SK-N-SH treated with all-trans-retinoic acid at 6 μM for 48 hours (cell line): Measurements from ENCODE around the gene DOCK7.
"Not testable (repeated sequence)": the region's sequence is repeated elsewhere in the genome, so short reads cannot be mapped to it uniquely, and the experiment has no call there.

Experiments used
- ATAC-seq: fragments of 200-7000 bp; cut with Tn5 transposase; 3 replicates; pipeline ENCODE4 v1.9.1; 2020; ENCODE audit warnings: mild to moderate bottlenecking, moderate library complexity
- ARNTL ChIP-seq: fragments of 450-650 bp; formaldehyde crosslinking; IDR thresholded peaks from 2 replicates; pipeline ENCODE4 v1.5.0; 2020; ENCODE audit warnings: low read depth, mild to moderate bottlenecking, moderate library complexity, borderline replicate concordance
- BACH2 ChIP-seq: fragments of 250-450 bp; sonication (Bioruptor Pico); IDR thresholded peaks from 2 replicates; pipeline ENCODE4 v1.9.0; 2021; ENCODE audit warnings: mild to moderate bottlenecking, borderline replicate concordance
- CSDC2 ChIP-seq: fragments of 250-450 bp; sonication (Bioruptor Pico); IDR thresholded peaks from 2 replicates; pipeline ENCODE4 v1.5.0; 2020; ENCODE audit warnings: mild to moderate bottlenecking, moderate library complexity
- ESRRG ChIP-seq: fragments of 250-450 bp; sonication (Bioruptor Pico); IDR thresholded peaks from 2 replicates; pipeline ENCODE4 v1.6.1; 2021; ENCODE audit warnings: mild to moderate bottlenecking
- GLIS3 ChIP-seq: fragments of 250-450 bp; sonication (Bioruptor Pico); IDR thresholded peaks from 2 replicates; pipeline ENCODE4 v1.5.0; 2020; ENCODE audit warnings: mild to moderate bottlenecking, moderate library complexity
- ISL1 ChIP-seq: fragments of 250-450 bp; sonication (Bioruptor Pico); IDR thresholded peaks from 2 replicates; pipeline ENCODE4 v2.1.2; 2022; ENCODE audit warnings: mild to moderate bottlenecking, moderate library complexity
- OSR1 ChIP-seq: fragments of 250-450 bp; sonication (Bioruptor Pico); IDR thresholded peaks from 2 replicates; pipeline ENCODE4 v1.8.0; 2022; ENCODE audit warnings: moderate library complexity, mild to moderate bottlenecking, inconsistent platforms
- PPARA ChIP-seq: fragments of 250-450 bp; sonication (Bioruptor Pico); IDR thresholded peaks from 2 replicates; pipeline ENCODE4 v1.5.0; 2020; ENCODE audit warnings: mild to moderate bottlenecking, borderline replicate concordance
- RARB ChIP-seq: fragments of 250-450 bp; sonication (Bioruptor Pico); IDR thresholded peaks from 2 replicates; pipeline ENCODE4 v1.8.0; 2021; ENCODE audit warnings: mild to moderate bottlenecking, moderate library complexity
- SNAI2 ChIP-seq: fragments of 250-450 bp; sonication (Bioruptor Pico); IDR thresholded peaks from 2 replicates; pipeline ENCODE4 v1.5.0; 2020; ENCODE audit warnings: mild to moderate bottlenecking, moderate library complexity
- TCF4 ChIP-seq: fragments of 250-450 bp; sonication (Bioruptor Pico); IDR thresholded peaks from 2 replicates; pipeline ENCODE4 v1.8.0; 2021; ENCODE audit warnings: mild to moderate bottlenecking, moderate library complexity, borderline replicate concordance
- TOX ChIP-seq: fragments of 250-450 bp; sonication (Bioruptor Pico); IDR thresholded peaks from 2 replicates; pipeline ENCODE4 v1.8.0; 2021; ENCODE audit warnings: mild to moderate bottlenecking, moderate library complexity, borderline replicate concordance
- ZC3H10 ChIP-seq: fragments of 250-450 bp; sonication (Bioruptor Pico); IDR thresholded peaks from 2 replicates; pipeline ENCODE4 v1.5.1; 2021; ENCODE audit warnings: mild to moderate bottlenecking, moderate library complexity
- ZFP3 ChIP-seq: fragments of 250-450 bp; sonication (Bioruptor Pico); IDR thresholded peaks from 2 replicates; pipeline ENCODE4 v1.5.0; 2020; ENCODE audit warnings: mild to moderate bottlenecking, moderate library complexity
- ZFP30 ChIP-seq: fragments of 450-650 bp; formaldehyde crosslinking; IDR thresholded peaks from 2 replicates; pipeline ENCODE4 v1.5.0; 2022; ENCODE audit warnings: mild to moderate bottlenecking, moderate library complexity
- ZNF565 ChIP-seq: fragments of 450-650 bp; formaldehyde crosslinking; conservative IDR thresholded peaks from 2 replicates; pipeline ENCODE4 v1.5.0; 2020; ENCODE audit warnings: low read depth, mild to moderate bottlenecking, moderate library complexity
- ZNF70 ChIP-seq: fragments of 450-650 bp; formaldehyde crosslinking; IDR thresholded peaks from 2 replicates; pipeline ENCODE4 v1.5.0; 2020; ENCODE audit warnings: mild to moderate bottlenecking, moderate library complexity
- ZNF8 ChIP-seq: fragments of 450-650 bp; formaldehyde crosslinking; IDR thresholded peaks from 2 replicates; pipeline ENCODE4 v1.5.0; 2020; ENCODE audit warnings: mild to moderate bottlenecking, moderate library complexity
- TF ChIP-seq, protein P1 (sequence below): fragments of 250-450 bp; sonication (Bioruptor Pico); IDR thresholded peaks from 2 replicates; pipeline ENCODE4 v1.5.1; 2021; ENCODE audit warnings: mild to moderate bottlenecking, moderate library complexity
- TF ChIP-seq, protein P2 (sequence below): fragments of 250-450 bp; sonication (Bioruptor Pico); IDR thresholded peaks from 2 replicates; pipeline ENCODE4 v1.8.0; 2020; ENCODE audit warnings: mild to moderate bottlenecking, moderate library complexity, borderline replicate concordance
- TF ChIP-seq, protein P3 (sequence below): fragments of 250-450 bp; sonication (Bioruptor Pico); IDR thresholded peaks from 2 replicates; pipeline ENCODE4 v1.8.0; 2021; ENCODE audit warnings: low read depth, mild to moderate bottlenecking, moderate library complexity, borderline replicate concordance
- TF ChIP-seq, protein P4 (sequence below): fragments of 250-450 bp; sonication (Bioruptor Pico); IDR thresholded peaks from 2 replicates; pipeline ENCODE4 v1.5.1; 2020; ENCODE audit warnings: low read depth, mild to moderate bottlenecking, moderate library complexity

DOCK7 gene

DNA sequence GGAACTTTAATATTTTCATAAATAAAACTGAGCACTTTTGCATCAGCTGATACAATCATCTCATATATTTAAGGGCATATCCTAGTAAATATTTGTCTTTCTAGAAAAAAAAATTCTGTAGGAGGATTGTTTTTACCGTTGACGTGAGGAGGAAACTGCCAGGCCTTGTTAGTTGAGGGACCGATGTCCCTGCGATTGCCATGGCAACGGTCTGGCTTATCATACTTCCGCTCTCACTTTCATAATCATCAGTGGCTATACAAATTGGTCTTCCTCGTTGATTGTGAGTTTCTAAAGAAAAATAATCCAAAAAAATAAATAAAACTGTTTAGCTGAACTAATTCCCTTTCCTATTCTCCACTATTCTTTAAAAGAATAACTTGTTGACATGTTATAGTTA lies 160.2 kb downstream of the DOCK7 start:
- TF ChIP-seq ZNF8 (CRISPR knock-in tag) (no peak), ZNF70 (no peak), OSR1 (CRISPR knock-in tag) (no peak), ZNF565 (CRISPR knock-in tag) (no peak), ZFP3 (CRISPR knock-in tag) (no peak), BACH2 (CRISPR knock-in tag) (no peak), ARNTL (no peak), SNAI2 (CRISPR knock-in tag) (no peak)
- TF ChIP-seq, protein P1, sequence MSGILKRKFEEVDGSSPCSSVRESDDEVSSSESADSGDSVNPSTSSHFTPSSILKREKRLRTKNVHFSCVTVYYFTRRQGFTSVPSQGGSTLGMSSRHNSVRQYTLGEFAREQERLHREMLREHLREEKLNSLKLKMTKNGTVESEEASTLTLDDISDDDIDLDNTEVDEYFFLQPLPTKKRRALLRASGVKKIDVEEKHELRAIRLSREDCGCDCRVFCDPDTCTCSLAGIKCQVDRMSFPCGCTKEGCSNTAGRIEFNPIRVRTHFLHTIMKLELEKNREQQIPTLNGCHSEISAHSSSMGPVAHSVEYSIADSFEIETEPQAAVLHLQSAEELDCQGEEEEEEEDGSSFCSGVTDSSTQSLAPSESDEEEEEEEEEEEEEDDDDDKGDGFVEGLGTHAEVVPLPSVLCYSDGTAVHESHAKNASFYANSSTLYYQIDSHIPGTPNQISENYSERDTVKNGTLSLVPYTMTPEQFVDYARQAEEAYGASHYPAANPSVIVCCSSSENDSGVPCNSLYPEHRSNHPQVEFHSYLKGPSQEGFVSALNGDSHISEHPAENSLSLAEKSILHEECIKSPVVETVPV (CRISPR knock-in tag) = no peak
- ATAC-seq = no peak

DNA sequence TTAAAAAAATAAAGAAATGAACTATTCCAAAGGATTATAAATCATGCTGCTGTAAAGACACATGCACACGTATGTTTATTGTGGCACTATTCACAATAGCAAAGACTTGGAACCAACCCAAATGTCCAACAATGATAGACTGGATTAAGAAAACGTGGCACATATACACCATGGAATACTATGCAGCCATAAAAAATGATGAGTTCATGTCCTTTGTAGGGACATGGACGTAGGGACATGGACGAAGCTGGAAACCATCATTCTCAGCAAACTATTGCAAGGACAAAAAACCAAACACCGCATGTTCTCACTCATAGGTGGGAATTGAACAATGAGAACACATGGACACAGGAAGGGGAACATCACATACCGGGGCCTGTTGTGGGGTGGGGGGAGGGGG lies 160.8 kb downstream of the DOCK7 start:
- not testable (repeated sequence) for ATAC-seq

DNA sequence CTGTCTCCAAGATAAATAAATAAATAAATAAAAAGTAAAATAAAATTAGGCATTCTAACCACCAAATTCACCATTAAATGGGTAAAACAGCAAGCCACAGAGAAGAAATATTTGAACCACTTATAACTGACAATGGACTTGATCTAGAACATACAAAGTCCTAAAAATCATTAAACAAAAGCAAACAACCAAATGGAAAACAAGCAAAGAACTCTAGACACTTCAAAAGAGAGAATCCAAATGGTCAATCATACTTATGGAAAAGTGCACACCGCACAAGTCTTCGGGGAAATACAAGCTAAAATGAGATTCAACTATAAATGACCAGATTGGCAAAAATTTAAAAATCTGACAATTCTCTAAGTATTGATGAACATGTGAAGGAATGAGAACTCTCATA lies 164.3 kb downstream of the DOCK7 start:
- no peak for ATAC-seq

DNA sequence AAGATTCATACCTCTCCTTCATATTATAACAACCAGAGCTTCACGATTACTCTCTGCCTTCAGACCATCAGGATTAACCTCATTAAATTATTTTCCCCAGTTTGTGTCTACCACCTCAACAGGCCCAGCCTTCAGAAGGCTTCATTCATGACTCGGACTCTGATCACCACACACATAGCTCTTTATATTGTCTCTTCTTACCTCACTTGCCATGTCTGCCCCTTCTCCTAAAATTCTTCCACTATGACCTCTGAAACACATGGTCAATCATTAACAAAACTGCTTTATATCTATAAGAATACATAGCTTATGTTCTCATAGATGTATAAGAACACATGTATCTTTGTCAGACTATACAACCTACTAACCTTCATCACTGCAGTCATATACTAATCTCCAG lies 171.6 kb downstream of the DOCK7 start:
- no peak for ATAC-seq
- TF ChIP-seq TCF4 (CRISPR knock-in tag) = no peak
- no peak for TF ChIP-seq BACH2 (CRISPR knock-in tag)
- no peak for TF ChIP-seq ZNF8 (CRISPR knock-in tag)
- TF ChIP-seq, protein P2, sequence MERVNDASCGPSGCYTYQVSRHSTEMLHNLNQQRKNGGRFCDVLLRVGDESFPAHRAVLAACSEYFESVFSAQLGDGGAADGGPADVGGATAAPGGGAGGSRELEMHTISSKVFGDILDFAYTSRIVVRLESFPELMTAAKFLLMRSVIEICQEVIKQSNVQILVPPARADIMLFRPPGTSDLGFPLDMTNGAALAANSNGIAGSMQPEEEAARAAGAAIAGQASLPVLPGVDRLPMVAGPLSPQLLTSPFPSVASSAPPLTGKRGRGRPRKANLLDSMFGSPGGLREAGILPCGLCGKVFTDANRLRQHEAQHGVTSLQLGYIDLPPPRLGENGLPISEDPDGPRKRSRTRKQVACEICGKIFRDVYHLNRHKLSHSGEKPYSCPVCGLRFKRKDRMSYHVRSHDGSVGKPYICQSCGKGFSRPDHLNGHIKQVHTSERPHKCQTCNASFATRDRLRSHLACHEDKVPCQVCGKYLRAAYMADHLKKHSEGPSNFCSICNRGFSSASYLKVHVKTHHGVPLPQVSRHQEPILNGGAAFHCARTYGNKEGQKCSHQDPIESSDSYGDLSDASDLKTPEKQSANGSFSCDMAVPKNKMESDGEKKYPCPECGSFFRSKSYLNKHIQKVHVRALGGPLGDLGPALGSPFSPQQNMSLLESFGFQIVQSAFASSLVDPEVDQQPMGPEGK (CRISPR knock-in tag) = no peak
- TF ChIP-seq ARNTL = no peak

More for the DNA sequence above, 164.3 kb downstream of the DOCK7 start:
- TF ChIP-seq SNAI2 (CRISPR knock-in tag) = no peak
- TF ChIP-seq, protein P3, sequence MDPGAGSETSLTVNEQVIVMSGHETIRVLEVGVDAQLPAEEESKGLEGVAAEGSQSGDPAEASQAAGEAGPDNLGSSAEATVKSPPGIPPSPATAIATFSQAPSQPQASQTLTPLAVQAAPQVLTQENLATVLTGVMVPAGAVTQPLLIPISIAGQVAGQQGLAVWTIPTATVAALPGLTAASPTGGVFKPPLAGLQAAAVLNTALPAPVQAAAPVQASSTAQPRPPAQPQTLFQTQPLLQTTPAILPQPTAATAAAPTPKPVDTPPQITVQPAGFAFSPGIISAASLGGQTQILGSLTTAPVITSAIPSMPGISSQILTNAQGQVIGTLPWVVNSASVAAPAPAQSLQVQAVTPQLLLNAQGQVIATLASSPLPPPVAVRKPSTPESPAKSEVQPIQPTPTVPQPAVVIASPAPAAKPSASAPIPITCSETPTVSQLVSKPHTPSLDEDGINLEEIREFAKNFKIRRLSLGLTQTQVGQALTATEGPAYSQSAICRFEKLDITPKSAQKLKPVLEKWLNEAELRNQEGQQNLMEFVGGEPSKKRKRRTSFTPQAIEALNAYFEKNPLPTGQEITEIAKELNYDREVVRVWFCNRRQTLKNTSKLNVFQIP (CRISPR knock-in tag) = no peak
- TF ChIP-seq, protein P4, sequence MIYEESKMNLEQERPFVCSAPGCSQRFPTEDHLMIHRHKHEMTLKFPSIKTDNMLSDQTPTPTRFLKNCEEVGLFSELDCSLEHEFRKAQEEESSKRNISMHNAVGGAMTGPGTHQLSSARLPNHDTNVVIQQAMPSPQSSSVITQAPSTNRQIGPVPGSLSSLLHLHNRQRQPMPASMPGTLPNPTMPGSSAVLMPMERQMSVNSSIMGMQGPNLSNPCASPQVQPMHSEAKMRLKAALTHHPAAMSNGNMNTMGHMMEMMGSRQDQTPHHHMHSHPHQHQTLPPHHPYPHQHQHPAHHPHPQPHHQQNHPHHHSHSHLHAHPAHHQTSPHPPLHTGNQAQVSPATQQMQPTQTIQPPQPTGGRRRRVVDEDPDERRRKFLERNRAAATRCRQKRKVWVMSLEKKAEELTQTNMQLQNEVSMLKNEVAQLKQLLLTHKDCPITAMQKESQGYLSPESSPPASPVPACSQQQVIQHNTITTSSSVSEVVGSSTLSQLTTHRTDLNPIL = no peak
- TF ChIP-seq ZFP30 (CRISPR knock-in tag) = no peak
- TF ChIP-seq, protein P2 (CRISPR knock-in tag) = no peak
- no peak for TF ChIP-seq ZNF70
- TF ChIP-seq TCF4 (CRISPR knock-in tag) = no peak
- TF ChIP-seq OSR1 (CRISPR knock-in tag) = no peak
- no peak for TF ChIP-seq ARNTL
- TF ChIP-seq, all 23 proteins: peak for 0

DNA sequence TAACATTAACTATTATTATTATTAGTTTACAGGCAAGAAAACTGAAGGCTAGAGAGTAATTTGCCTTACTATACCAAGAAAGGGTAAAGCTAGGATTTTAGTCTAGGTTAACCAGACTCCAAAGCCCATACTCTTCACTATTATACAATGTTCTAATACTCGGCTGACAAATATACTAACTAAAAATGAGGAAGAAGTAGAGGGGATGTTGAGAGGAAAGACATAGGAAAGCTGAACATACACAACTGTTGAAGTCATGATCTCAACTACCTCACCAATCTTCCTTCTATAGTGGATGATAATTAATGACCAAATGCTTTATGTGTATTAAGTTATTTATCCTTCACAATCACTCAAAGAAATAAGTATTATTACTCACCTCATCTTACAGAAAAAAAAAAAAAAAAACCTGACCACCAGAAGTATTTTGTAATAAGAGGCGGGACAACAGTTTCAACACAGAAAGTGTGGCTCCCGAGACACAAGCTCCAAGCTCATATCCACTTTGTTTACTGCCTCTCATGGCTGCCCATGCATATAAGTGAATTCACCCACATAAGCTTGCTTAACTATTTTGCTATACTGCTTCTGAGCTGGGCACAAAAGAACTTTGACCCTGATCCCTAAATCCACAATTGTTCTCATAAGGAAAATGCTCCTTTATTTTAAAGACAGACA lies 173.3 kb downstream of the DOCK7 start:
- no peak for ATAC-seq
- TF ChIP-seq BACH2 (CRISPR knock-in tag) = no peak
- no peak for TF ChIP-seq ESRRG (CRISPR knock-in tag)
- no peak for TF ChIP-seq PPARA (CRISPR knock-in tag)
- TF ChIP-seq CSDC2 (CRISPR knock-in tag) = no peak
- no peak for TF ChIP-seq ZFP3 (CRISPR knock-in tag)
- TF ChIP-seq ZNF565 (CRISPR knock-in tag) = no peak
- TF ChIP-seq TOX (CRISPR knock-in tag) = no peak
- no peak for TF ChIP-seq ARNTL
- no peak for TF ChIP-seq ZNF8 (CRISPR knock-in tag)
- TF ChIP-seq, protein P3 (CRISPR knock-in tag) = no peak
- TF ChIP-seq ISL1 = no peak
- TF ChIP-seq ZC3H10 = no peak
- TF ChIP-seq GLIS3 (CRISPR knock-in tag) = no peak
- no peak for TF ChIP-seq OSR1 (CRISPR knock-in tag)
- TF ChIP-seq RARB (CRISPR knock-in tag) = no peak
- TF ChIP-seq TCF4 (CRISPR knock-in tag) = no peak
- no peak for TF ChIP-seq ZFP30 (CRISPR knock-in tag)
